Caco-2 (cell line): Measurements from ENCODE around the gene ATF6. TPM values are rescaled to one million over a fixed set of nuclear protein-coding genes. Genes with fewer than 3 reads are reported as not detected.

ENCODE experiments used
- BruUV-seq: library from RNA; stranded (reverse); fragments of 400-500 nt; replicated peaks from 2 replicates; lab custom pipeline; 2021; lab: Mats Ljungman, UMichigan
- CTCF ChIA-PET: fragments of 300-600 bp; sonication (Branson Sonifier 250); formaldehyde crosslinking; loops from one replicate; lab custom pipeline; 2022; ENCODE audit warnings: antibody characterized with exemption; lab: Charles Lee
- POLR2A ChIA-PET: fragments of 300-600 bp; sonication (Branson Sonifier 250); formaldehyde crosslinking; loops from one replicate; lab custom pipeline; 2022; ENCODE audit warnings: antibody characterized with exemption; lab: Charles Lee
- DNase-seq, 2 experiments: peaks; one replicate each; pipeline versions ENCODE4 v3.0.0 to v3.0.0-alpha.2; 2020 to 2022
- H3K27me3 ChIP-seq: replicated peaks from 2 replicates; pipeline ENCODE4 v1.6.0; 2011; ENCODE audit warnings: low read length; ENCODE audit not compliant: control insufficient read depth, insufficient read depth
- H3K36me3 ChIP-seq: 2 replicates; pipeline ENCODE4 v1.5.1; 2011; ENCODE audit warnings: low read length; ENCODE audit not compliant: control insufficient read depth, insufficient read depth
- H3K4me1 ChIP-seq: fragments of 250-450 bp; sonication (Bioruptor Pico); 2 replicates; pipeline ENCODE4 v1.5.1; 2020; ENCODE audit warnings: mild to moderate bottlenecking
- H3K4me3 ChIP-seq: 2 replicates; pipeline ENCODE4 v1.5.1; 2011; ENCODE audit warnings: low read depth, mild to moderate bottlenecking, control low read depth, low read length
- H3K9me3 ChIP-seq: fragments of 250-450 bp; sonication (Bioruptor Pico); 2 replicates; pipeline ENCODE4 v1.5.1; 2020; ENCODE audit warnings: mild to moderate bottlenecking, moderate library complexity
- H3K27ac Mint-ChIP-seq: one replicate; pipeline ENCODE4 v1.8.0; 2022; ENCODE audit warnings: mixed read lengths; ENCODE audit not compliant: unreplicated experiment
- H3K27me3 Mint-ChIP-seq: one replicate; pipeline ENCODE4 v1.8.0; 2022; ENCODE audit warnings: mixed read lengths; ENCODE audit not compliant: insufficient read depth, unreplicated experiment
- H3K36me3 Mint-ChIP-seq: one replicate; pipeline ENCODE4 v1.8.0; 2022; ENCODE audit warnings: mild to moderate bottlenecking, mixed read lengths; ENCODE audit not compliant: insufficient read depth, unreplicated experiment
- H3K4me1 Mint-ChIP-seq: one replicate; pipeline ENCODE4 v1.8.0; 2022; ENCODE audit warnings: low read depth, mixed read lengths; ENCODE audit not compliant: unreplicated experiment
- H3K4me3 Mint-ChIP-seq: one replicate; pipeline ENCODE4 v1.8.0; 2022; ENCODE audit warnings: mild to moderate bottlenecking, moderate library complexity, mixed read lengths; ENCODE audit not compliant: unreplicated experiment
- H3K9me3 Mint-ChIP-seq: one replicate; pipeline ENCODE4 v1.8.0; 2022; ENCODE audit warnings: mixed read lengths; ENCODE audit not compliant: unreplicated experiment
- intact Hi-C: fragments of 100-400 bp; cut with micrococcal nuclease; formaldehyde crosslinking; loops from one replicate; pipeline ENCODE4 v1.10.0; 2022; ENCODE audit not compliant: unreplicated experiment
- total RNA-seq: library from RNA; stranded (reverse); gene quantifications from 2 replicates; pipeline ENCODE4 v1.2.3, GENCODE V29; 2022
- TF ChIP-seq, protein P1 (sequence below), 2 experiments: fragments of 200-600 bp in 1 of 2; IDR thresholded peaks; 1 replicate in 1 of 2; 2 replicates in 1 of 2; pipeline versions ENCODE4 v1.5.1 to v1.8.0; 2011 to 2022; ENCODE audit warnings: antibody characterized with exemption in 1 of 2, control low read depth in 1 of 2, inconsistent platforms in 1 of 2, low read depth in 1 of 2, low read length in 1 of 2, mild to moderate bottlenecking in 1 of 2, moderate library complexity in 1 of 2; ENCODE audit not compliant: insufficient read depth in 1 of 2, severe bottlenecking in 1 of 2, unreplicated experiment in 1 of 2

ATF6 gene
- total RNA-seq, 1 experiment from 2014 or later: 16.4 TPM

DNA sequence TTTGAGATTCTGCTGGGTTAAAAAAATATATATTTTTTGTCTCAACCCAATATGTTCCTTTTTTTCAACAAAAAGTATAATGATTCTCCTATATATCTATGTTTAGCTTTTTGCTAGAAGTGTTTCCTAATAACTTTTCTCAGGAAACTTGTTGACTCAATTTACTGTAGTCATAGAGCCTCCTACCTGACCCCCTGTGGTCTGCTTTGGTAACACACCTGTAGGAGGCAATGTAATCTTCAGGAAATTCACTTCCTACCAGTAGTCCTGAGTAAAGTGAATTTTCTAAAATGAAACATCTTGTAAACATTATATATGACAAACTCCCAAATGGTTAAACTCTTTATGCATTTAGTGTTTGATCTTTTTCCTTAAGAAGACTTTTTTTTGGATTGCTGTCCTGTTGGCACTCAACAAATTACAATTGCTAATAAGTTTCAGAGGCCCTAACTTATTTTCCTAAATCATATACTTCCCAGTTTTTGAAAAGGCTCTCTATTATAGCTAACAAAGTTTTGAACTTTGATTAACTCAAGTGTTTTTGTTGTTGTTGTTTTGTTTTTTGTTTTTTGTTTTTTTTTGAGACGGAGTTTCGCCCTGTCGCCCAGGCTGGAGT is 139.3 kb downstream of the ATF6 start:
- DNase-seq: peak; percentile 44 to 55
- ChIA-PET CTCF (interaction anchor here (0.7 kb wide), 1 partner anchor 132 kb away, joined by 8 read pairs; no protein-coding TSS in a partner anchor), POLR2A (no interaction called here)
- peaks cover 8% of the 10 kb centered on the region for H3K4me1 ChIP-seq
- Mint-ChIP-seq H3K4me1 (peaks cover 7% of the 10 kb centered on the region), H3K27me3 (no peaks in the 10 kb centered on the region), H3K4me3 (no peak overlapping the region), H3K9me3 (no peaks in the 10 kb centered on the region), H3K36me3 (no peaks in the 10 kb centered on the region), H3K27ac (no peak overlapping the region)
- no peaks in the 10 kb centered on the region for H3K36me3 ChIP-seq
- H3K27me3 ChIP-seq: no peaks in the 10 kb centered on the region
- intact Hi-C loops: loop anchor here (1.0 to 5.0 kb wide), 3 partner anchors 43 to 131 kb away; no protein-coding TSS in a partner anchor
- TF ChIP-seq, protein P1, sequence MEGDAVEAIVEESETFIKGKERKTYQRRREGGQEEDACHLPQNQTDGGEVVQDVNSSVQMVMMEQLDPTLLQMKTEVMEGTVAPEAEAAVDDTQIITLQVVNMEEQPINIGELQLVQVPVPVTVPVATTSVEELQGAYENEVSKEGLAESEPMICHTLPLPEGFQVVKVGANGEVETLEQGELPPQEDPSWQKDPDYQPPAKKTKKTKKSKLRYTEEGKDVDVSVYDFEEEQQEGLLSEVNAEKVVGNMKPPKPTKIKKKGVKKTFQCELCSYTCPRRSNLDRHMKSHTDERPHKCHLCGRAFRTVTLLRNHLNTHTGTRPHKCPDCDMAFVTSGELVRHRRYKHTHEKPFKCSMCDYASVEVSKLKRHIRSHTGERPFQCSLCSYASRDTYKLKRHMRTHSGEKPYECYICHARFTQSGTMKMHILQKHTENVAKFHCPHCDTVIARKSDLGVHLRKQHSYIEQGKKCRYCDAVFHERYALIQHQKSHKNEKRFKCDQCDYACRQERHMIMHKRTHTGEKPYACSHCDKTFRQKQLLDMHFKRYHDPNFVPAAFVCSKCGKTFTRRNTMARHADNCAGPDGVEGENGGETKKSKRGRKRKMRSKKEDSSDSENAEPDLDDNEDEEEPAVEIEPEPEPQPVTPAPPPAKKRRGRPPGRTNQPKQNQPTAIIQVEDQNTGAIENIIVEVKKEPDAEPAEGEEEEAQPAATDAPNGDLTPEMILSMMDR (IDR thresholded peaks at IDR 0.05; ENCODE audit: insufficient read depth in 1 of 2, low read depth in 1 of 2, low read length in 1 of 2, severe bottlenecking in 1 of 2, unreplicated experiment in 1 of 2): peak; percentile 45 to 87
- BruUV-seq: no TSS peak
- no peak overlapping the region for H3K4me3 ChIP-seq
- no peaks in the 10 kb centered on the region for H3K9me3 ChIP-seq

DNA sequence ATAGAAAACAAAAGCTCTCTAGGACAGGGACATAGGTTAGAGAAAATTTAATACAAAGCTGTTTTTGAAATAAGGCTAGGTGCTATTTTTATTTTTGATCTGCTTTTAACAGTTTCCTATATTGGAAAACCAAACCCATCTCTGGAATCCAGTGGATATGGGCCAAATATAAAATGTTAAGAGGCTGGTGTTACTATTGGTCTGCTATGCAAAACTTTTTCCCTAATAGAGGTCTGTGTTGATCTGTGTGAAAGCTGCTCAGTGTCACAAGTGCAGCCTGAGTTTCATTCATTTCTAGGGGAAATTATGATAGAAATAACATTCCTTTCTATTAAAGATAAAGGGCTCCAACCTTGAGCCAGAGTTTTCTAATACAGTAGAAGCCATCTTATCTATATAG is 141.1 kb downstream of the ATF6 start:
- Histone ChIP-seq H3K27me3 (no peaks in the 10 kb centered on the region), H3K4me3 (no peak overlapping the region), H3K4me1 (peaks cover 18% of the 10 kb centered on the region), H3K36me3 (no peaks in the 10 kb centered on the region), H3K9me3 (no peaks in the 10 kb centered on the region)
- no peak for DNase-seq
- Mint-ChIP-seq H3K27ac (no peak overlapping the region), H3K36me3 (no peaks in the 10 kb centered on the region), H3K4me1 (peaks cover 14% of the 10 kb centered on the region), H3K4me3 (no peak overlapping the region), H3K9me3 (no peaks in the 10 kb centered on the region), H3K27me3 (no peaks in the 10 kb centered on the region)
- ChIA-PET CTCF (no interaction called here), POLR2A (no interaction called here)
- intact Hi-C loops: loop anchor here (5.0 kb wide), 1 partner anchor 45 kb away; no protein-coding TSS in a partner anchor
- TF ChIP-seq, protein P1 (IDR thresholded peaks at IDR 0.05; ENCODE audit: insufficient read depth in 1 of 2, low read depth in 1 of 2, low read length in 1 of 2, severe bottlenecking in 1 of 2, unreplicated experiment in 1 of 2): no peak
- no TSS peak for BruUV-seq

DNA sequence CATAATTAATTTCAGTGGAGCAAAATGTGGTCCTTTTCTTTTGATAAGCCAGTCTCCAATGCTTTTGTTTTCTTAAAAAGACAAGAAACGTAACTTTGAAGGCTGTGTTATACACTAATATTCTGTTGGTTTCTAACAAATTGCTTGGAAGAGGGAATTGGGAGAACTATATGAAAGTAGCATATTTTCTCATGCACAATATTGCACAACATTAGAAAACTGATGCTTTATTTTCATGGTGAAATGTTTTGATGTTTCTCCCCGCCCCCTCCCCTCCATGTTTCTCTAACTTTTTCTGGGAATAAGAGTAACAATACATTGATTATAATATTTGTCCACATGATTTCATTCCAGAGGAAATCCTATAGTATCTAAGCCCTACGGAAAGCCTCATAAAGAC is 142.1 kb downstream of the ATF6 start:
- H3K27me3 ChIP-seq: no peaks in the 10 kb centered on the region
- Mint-ChIP-seq H3K9me3 (no peaks in the 10 kb centered on the region), H3K4me1 (peaks cover 14% of the 10 kb centered on the region), H3K36me3 (no peaks in the 10 kb centered on the region), H3K27me3 (no peaks in the 10 kb centered on the region), H3K27ac (no peak overlapping the region), H3K4me3 (no peak overlapping the region)
- no TSS peak for BruUV-seq
- H3K4me3 ChIP-seq: no peak overlapping the region
- peaks cover 28% of the 10 kb centered on the region for H3K4me1 ChIP-seq
- POLR2A ChIA-PET: no interaction called here
- H3K36me3 ChIP-seq: no peaks in the 10 kb centered on the region
- no peak for DNase-seq
- H3K9me3 ChIP-seq: no peaks in the 10 kb centered on the region
- CTCF ChIA-PET: no interaction called here
- intact Hi-C loops: loop anchor here (5.0 kb wide), 1 partner anchor 46 kb away; no protein-coding TSS in a partner anchor
- TF ChIP-seq, protein P1 (IDR thresholded peaks at IDR 0.05; ENCODE audit: insufficient read depth in 1 of 2, low read depth in 1 of 2, low read length in 1 of 2, severe bottlenecking in 1 of 2, unreplicated experiment in 1 of 2): no peak
